GM23338 (cell line): Measurements from ENCODE around the gene ZG16B. TPM values are rescaled to one million over a fixed set of nuclear protein-coding genes. Genes with fewer than 3 reads are reported as not detected.

Experiments
- ATAC-seq: fragments of 200-7000 bp; cut with Tn5 transposase; 3 replicates; pipeline ENCODE4 v1.9.1; 2020
- DNase-seq: peaks from one replicate; pipeline ENCODE4 v3.0.0-alpha.2; 2015; ENCODE audit warnings: low spot score
- H2AFZ ChIP-seq: fragments of 200-600 bp; sonication (generic); 2 replicates; pipeline ENCODE4 v1.8.0; 2016; ENCODE audit warnings: antibody characterized with exemption, mild to moderate bottlenecking, moderate library complexity
- H3F3A ChIP-seq: fragments of 200-600 bp; sonication (generic); replicated peaks from 2 replicates; pipeline ENCODE4 v1.8.0; 2017; ENCODE audit warnings: antibody characterized with exemption, mixed run types, low read depth
- H3K27ac ChIP-seq: fragments of 200-600 bp; sonication (generic); 2 replicates; pipeline ENCODE4 v1.6.1; 2016; ENCODE audit warnings: low read depth
- H3K27me3 ChIP-seq: fragments of 200-600 bp; sonication (generic); 2 replicates; pipeline ENCODE4 v1.8.0; 2016; ENCODE audit warnings: mild to moderate bottlenecking, mixed run types, moderate library complexity; ENCODE audit not compliant: insufficient read depth
- H3K36me3 ChIP-seq: fragments of 200-600 bp; sonication (generic); 2 replicates; pipeline ENCODE4 v1.8.0; 2016; ENCODE audit warnings: mild to moderate bottlenecking; ENCODE audit not compliant: insufficient read depth
- H3K4me1 ChIP-seq: fragments of 200-600 bp; sonication (generic); 2 replicates; pipeline ENCODE4 v1.8.0; 2016; ENCODE audit warnings: mild to moderate bottlenecking, moderate library complexity; ENCODE audit not compliant: insufficient read depth
- H3K4me2 ChIP-seq: fragments of 200-600 bp; sonication (generic); 2 replicates; pipeline ENCODE4 v1.7.1; 2017; ENCODE audit warnings: mixed run types
- H3K4me3 ChIP-seq: fragments of 200-600 bp; sonication (generic); 2 replicates; pipeline ENCODE4 v1.6.1; 2016; ENCODE audit warnings: mixed run types
- H3K79me2 ChIP-seq: fragments of 200-600 bp; sonication (generic); replicated peaks from 2 replicates; pipeline ENCODE4 v1.8.0; 2017; ENCODE audit warnings: mild to moderate bottlenecking; ENCODE audit not compliant: insufficient read depth
- H3K9me2 ChIP-seq: fragments of 200-600 bp; sonication (generic); 2 replicates; pipeline ENCODE4 v1.8.0; 2017; ENCODE audit not compliant: insufficient read depth
- H4K20me1 ChIP-seq: fragments of 200-600 bp; sonication (generic); replicated peaks from 2 replicates; pipeline ENCODE4 v1.8.0; 2017; ENCODE audit warnings: mild to moderate bottlenecking; ENCODE audit not compliant: insufficient read depth
- H3K27ac Mint-ChIP-seq: 2 replicates; pipeline ENCODE4 v1.8.0; 2020; ENCODE audit warnings: inconsistent platforms, mild to moderate bottlenecking, moderate library complexity, mixed read lengths
- H3K27me3 Mint-ChIP-seq: 3 replicates; pipeline ENCODE4 v1.8.0; 2022; ENCODE audit warnings: low read depth, mild to moderate bottlenecking, moderate library complexity, mixed read lengths, inconsistent platforms; ENCODE audit not compliant: insufficient read depth, poor library complexity
- H3K36me3 Mint-ChIP-seq: 3 replicates; pipeline ENCODE4 v1.8.0; 2021; ENCODE audit warnings: low read depth, mild to moderate bottlenecking, inconsistent platforms, moderate library complexity, mixed read lengths
- H3K4me1 Mint-ChIP-seq: 3 replicates; pipeline ENCODE4 v1.8.0; 2020; ENCODE audit warnings: mild to moderate bottlenecking, inconsistent platforms, mixed read lengths
- H3K4me3 Mint-ChIP-seq: 3 replicates; pipeline ENCODE4 v1.8.0; 2021; ENCODE audit warnings: moderate library complexity, mild to moderate bottlenecking, inconsistent platforms, mixed read lengths
- H3K9me3 Mint-ChIP-seq: 3 replicates; pipeline ENCODE4 v1.8.0; 2020; ENCODE audit warnings: moderate library complexity, mild to moderate bottlenecking, inconsistent platforms, mixed read lengths
- EZH2 ChIP-seq: fragments of 200-600 bp; sonication (generic); IDR thresholded peaks from one replicate; pipeline ENCODE4 v1.8.0; 2017; ENCODE audit warnings: antibody characterized with exemption, mild to moderate bottlenecking, low read depth; ENCODE audit not compliant: unreplicated experiment
- EZH2phosphoT487 ChIP-seq: fragments of 200-600 bp; sonication (generic); IDR thresholded peaks from one replicate; pipeline ENCODE4 v1.8.1; 2018; ENCODE audit warnings: antibody characterized with exemption; ENCODE audit not compliant: unreplicated experiment
- POLR2AphosphoS5 ChIP-seq: IDR thresholded peaks from 2 replicates; pipeline ENCODE4 v1.6.1; 2016; ENCODE audit warnings: antibody characterized with exemption, low read depth
- STAT1 ChIP-seq: IDR thresholded peaks from one replicate; pipeline ENCODE4 v1.6.1; 2016; ENCODE audit warnings: antibody characterized with exemption; ENCODE audit not compliant: unreplicated experiment
- ZNF114 ChIP-seq: fragments of 250-450 bp; sonication (Bioruptor Pico); IDR thresholded peaks from 2 replicates; pipeline ENCODE4 v1.5.0; 2020; ENCODE audit warnings: mild to moderate bottlenecking, moderate library complexity
- polyA plus RNA-seq: library from polyadenylated mRNA; unstranded; fragments of >200 nt; fragmentation: Nextera tagmentation; extraction: Ambion mirVana; gene quantifications from 2 replicates; pipeline ENCODE4 v1.2.1, GENCODE V29; 2016
- total RNA-seq: library from RNA; depleted of rRNA; stranded (reverse); fragments of >200 nt; shearing (Covaris generic); gene quantifications from 2 replicates; pipeline ENCODE4 v1.2.3, GENCODE V29; 2014
- TF ChIP-seq, protein P1 (sequence below): IDR thresholded peaks from one replicate; pipeline ENCODE4 v1.6.1; 2018; ENCODE audit warnings: antibody characterized with exemption; ENCODE audit not compliant: unreplicated experiment

Gene ZG16B
- total and polyA plus RNA-seq, 2 experiments from 2014 or later = not detected

DNA sequence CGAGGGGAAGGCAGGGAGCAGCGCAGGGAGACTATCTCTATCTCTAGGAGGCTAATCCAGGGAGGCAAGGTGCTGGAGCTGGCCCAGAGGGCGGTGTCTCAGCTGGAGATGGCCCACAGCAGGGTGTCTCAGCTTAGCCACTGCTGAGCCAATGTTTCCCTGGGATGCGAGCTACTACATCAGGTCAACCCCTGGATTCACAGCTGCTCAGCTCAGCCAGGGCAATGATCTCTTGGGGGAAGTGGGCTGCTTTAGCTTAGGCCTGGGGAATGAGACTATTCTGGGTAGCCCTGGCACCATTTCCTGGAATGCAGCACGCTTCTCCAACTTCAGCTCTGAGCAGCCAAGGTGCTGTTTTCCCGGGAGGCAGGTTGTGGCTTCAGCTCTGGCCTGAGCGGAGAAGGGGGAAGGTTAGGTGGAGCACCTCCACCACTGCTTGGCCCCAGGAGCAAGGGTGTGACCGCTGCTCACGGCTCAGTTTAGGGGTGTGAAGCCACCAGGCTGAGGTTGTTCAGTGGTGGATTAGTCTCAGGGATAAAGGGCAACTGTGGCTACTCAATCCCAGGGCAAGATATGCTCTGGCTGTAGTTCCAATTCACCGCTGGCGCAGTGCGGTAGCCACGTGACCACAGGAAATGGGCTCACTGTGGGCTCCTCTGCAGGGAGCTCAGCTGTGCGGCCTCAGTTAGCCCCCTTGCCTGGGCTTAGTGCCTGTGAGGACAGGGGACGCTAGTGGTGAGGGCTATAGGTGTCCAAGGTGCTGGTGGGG, 18.2 kb upstream of the ZG16B start (continued):
- TF ChIP-seq, protein P1, sequence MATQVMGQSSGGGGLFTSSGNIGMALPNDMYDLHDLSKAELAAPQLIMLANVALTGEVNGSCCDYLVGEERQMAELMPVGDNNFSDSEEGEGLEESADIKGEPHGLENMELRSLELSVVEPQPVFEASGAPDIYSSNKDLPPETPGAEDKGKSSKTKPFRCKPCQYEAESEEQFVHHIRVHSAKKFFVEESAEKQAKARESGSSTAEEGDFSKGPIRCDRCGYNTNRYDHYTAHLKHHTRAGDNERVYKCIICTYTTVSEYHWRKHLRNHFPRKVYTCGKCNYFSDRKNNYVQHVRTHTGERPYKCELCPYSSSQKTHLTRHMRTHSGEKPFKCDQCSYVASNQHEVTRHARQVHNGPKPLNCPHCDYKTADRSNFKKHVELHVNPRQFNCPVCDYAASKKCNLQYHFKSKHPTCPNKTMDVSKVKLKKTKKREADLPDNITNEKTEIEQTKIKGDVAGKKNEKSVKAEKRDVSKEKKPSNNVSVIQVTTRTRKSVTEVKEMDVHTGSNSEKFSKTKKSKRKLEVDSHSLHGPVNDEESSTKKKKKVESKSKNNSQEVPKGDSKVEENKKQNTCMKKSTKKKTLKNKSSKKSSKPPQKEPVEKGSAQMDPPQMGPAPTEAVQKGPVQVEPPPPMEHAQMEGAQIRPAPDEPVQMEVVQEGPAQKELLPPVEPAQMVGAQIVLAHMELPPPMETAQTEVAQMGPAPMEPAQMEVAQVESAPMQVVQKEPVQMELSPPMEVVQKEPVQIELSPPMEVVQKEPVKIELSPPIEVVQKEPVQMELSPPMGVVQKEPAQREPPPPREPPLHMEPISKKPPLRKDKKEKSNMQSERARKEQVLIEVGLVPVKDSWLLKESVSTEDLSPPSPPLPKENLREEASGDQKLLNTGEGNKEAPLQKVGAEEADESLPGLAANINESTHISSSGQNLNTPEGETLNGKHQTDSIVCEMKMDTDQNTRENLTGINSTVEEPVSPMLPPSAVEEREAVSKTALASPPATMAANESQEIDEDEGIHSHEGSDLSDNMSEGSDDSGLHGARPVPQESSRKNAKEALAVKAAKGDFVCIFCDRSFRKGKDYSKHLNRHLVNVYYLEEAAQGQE = no peak
- TF ChIP-seq ZNF114 (CRISPR knock-in tag) = no peak
- no peak for TF ChIP-seq EZH2
- no peak for TF ChIP-seq STAT1
- TF ChIP-seq EZH2phosphoT487 = no peak

- Histone ChIP-seq H3K9me2 (no peaks in the 10 kb centered on the region), H3K4me2 (no peak overlapping the region)
- DNase-seq = no peak
Observed at GRCh38 chr16:2813771-2814221, 16.3 kb upstream of the ZG16B start.

More at GRCh38 chr16:2813771-2814221, 16.3 kb upstream of the ZG16B start:
- Histone ChIP-seq H3K27me3 (no peaks in the 10 kb centered on the region), H3K27ac (no peak overlapping the region), H3K36me3 (no peaks in the 10 kb centered on the region), H3K79me2 (no peaks in the 10 kb centered on the region), H2AFZ (no peak overlapping the region), H4K20me1 (no peaks in the 10 kb centered on the region), H3F3A (no peaks in the 10 kb centered on the region), H3K4me3 (no peak overlapping the region), H3K4me1 (no peaks in the 10 kb centered on the region; the same call in 1 of the 2 replicates)
- peaks cover 12% of the 10 kb centered on the region for H3K27me3 Mint-ChIP-seq
- TF ChIP-seq, protein P1 = no peak
- no peak for TF ChIP-seq POLR2AphosphoS5
- H3K4me1 Mint-ChIP-seq = no peaks in the 10 kb centered on the region
- ATAC-seq = no peak
- no peaks in the 10 kb centered on the region for H3K9me3 Mint-ChIP-seq
- H3K27ac Mint-ChIP-seq = no peak overlapping the region
- no peaks in the 10 kb centered on the region for H3K36me3 Mint-ChIP-seq
- no peak overlapping the region for H3K4me3 Mint-ChIP-seq
